Ectodermal cell (in vitro differentiated cells): ENCODE data around the gene LRP2.
A peak's percentile ranks its signal among the peaks of the same experiment; 100 is the strongest.

Experiments used
- H3K27ac ChIP-seq: 2 replicates; pipeline ENCODE4 v1.7.0; 2013; ENCODE audit warnings: mild to moderate bottlenecking, low read depth, low read length; ENCODE audit not compliant: insufficient read depth, poor library complexity, severe bottlenecking
- H3K27me3 ChIP-seq: 2 replicates; pipeline ENCODE4 v1.7.0; 2013; ENCODE audit warnings: mild to moderate bottlenecking, low read length; ENCODE audit not compliant: insufficient read depth, control insufficient read depth, poor library complexity, severe bottlenecking
- H3K36me3 ChIP-seq: one replicate; pipeline ENCODE4 v1.7.0; 2013; ENCODE audit warnings: low read length; ENCODE audit not compliant: control insufficient read depth, insufficient read depth
- H3K4me1 ChIP-seq: one replicate; pipeline ENCODE4 v1.7.0; 2013; ENCODE audit warnings: low read length; ENCODE audit not compliant: control insufficient read depth, insufficient read depth
- H3K4me3 ChIP-seq: 2 replicates; pipeline ENCODE4 v1.7.0; 2013; ENCODE audit warnings: low read depth, low read length, control low read depth; ENCODE audit not compliant: insufficient read depth
- H3K9me3 ChIP-seq: 2 replicates; pipeline ENCODE4 v1.7.0; 2013; ENCODE audit warnings: mild to moderate bottlenecking, low read length, moderate library complexity; ENCODE audit not compliant: control insufficient read depth
- WGBS, 2 experiments: methylation state at CpG; one replicate each; pipeline ENCODE4 v1.1.7; 2013; ENCODE audit warnings: missing lambda C conversion rate in 2 of 2; 5-methylcytosine and 5-hydroxymethylcytosine counted together

LRP2 gene

GRCh38 chr2:169372561-169372960 lies 10.2 kb upstream of the LRP2 start:
- no peaks in the 10 kb centered on the region for H3K9me3 ChIP-seq
- no peak overlapping the region for H3K27ac ChIP-seq
- H3K36me3 ChIP-seq: no peaks in the 10 kb centered on the region
- no peak overlapping the region for H3K4me3 ChIP-seq
- H3K4me1 ChIP-seq: no peaks in the 10 kb centered on the region
- no peaks in the 10 kb centered on the region for H3K27me3 ChIP-seq
- 95 to 98% methylated on average over 3 of the region's 4 CpGs for WGBS, 2 experiments

GRCh38 chr2:169366066-169366465 lies 3.7 kb upstream of the LRP2 start:
- Histone ChIP-seq H3K4me1 (peaks cover 28% of the 10 kb centered on the region), H3K27me3 (peaks cover 13% of the 10 kb centered on the region), H3K4me3 (no peak overlapping the region), H3K27ac (no peak overlapping the region), H3K36me3 (no peaks in the 10 kb centered on the region), H3K9me3 (no peaks in the 10 kb centered on the region)

- H3K4me1 ChIP-seq: peaks cover 28% of the 10 kb centered on the region
- no peaks in the 10 kb centered on the region for H3K9me3 ChIP-seq
- peak overlapping the region; percentile 96 for H3K27ac ChIP-seq
- H3K27me3 ChIP-seq: peaks cover 13% of the 10 kb centered on the region
- no peak overlapping the region for H3K4me3 ChIP-seq
- no peaks in the 10 kb centered on the region for H3K36me3 ChIP-seq
- 15 to 16% methylated on average over 4 of the region's 4 CpGs for WGBS, 2 experiments
Measured at GRCh38 chr2:169365029-169365480, 2.7 kb upstream of the LRP2 start.

GRCh38 chr2:169363560-169364150 lies 1.3 kb upstream of the LRP2 start:
- H3K27ac ChIP-seq: peak overlapping the region; percentile 96
- H3K27me3 ChIP-seq: peaks cover 13% of the 10 kb centered on the region
- no peaks in the 10 kb centered on the region for H3K9me3 ChIP-seq
- H3K4me1 ChIP-seq: peaks cover 28% of the 10 kb centered on the region
- H3K36me3 ChIP-seq: no peaks in the 10 kb centered on the region
- WGBS, 2 experiments: 2% methylated on average over 26 of the region's 26 CpGs
- H3K4me3 ChIP-seq: peak overlapping the region; percentile 72

- H3K4me3 ChIP-seq: peak overlapping the region; percentile 72
- no peaks in the 10 kb centered on the region for H3K9me3 ChIP-seq
- 6% methylated on average over 24 of the region's 24 CpGs for WGBS, 2 experiments
- no peaks in the 10 kb centered on the region for H3K36me3 ChIP-seq
- H3K27me3 ChIP-seq: peaks cover 13% of the 10 kb centered on the region
- peaks cover 31% of the 10 kb centered on the region for H3K4me1 ChIP-seq
- H3K27ac ChIP-seq: peak overlapping the region; percentile 96
Measured at GRCh38 chr2:169362894-169363559, 693 bp upstream of the LRP2 start.

GRCh38 chr2:169361706-169362117 lies 622 bp downstream of the LRP2 start:
- Histone ChIP-seq H3K9me3 (no peaks in the 10 kb centered on the region), H3K27ac (peak overlapping the region; percentile 71), H3K4me1 (peaks cover 31% of the 10 kb centered on the region), H3K36me3 (no peaks in the 10 kb centered on the region), H3K4me3 (peak overlapping the region; percentile 72), H3K27me3 (peaks cover 13% of the 10 kb centered on the region)
- 0% methylated on average over 32 of the region's 32 CpGs for WGBS, 2 experiments

GRCh38 chr2:169360984-169361705 lies 1.2 kb downstream of the LRP2 start:
- WGBS, 2 experiments: 1% methylated on average over 20 of the region's 20 CpGs
- Histone ChIP-seq H3K9me3 (no peaks in the 10 kb centered on the region), H3K4me1 (peaks cover 32% of the 10 kb centered on the region), H3K27me3 (peaks cover 13% of the 10 kb centered on the region), H3K4me3 (peak overlapping the region; percentile 72), H3K36me3 (no peaks in the 10 kb centered on the region), H3K27ac (peak overlapping the region; percentile 71)

GRCh38 chr2:169358016-169358415 lies 4.3 kb downstream of the LRP2 start:
- H3K36me3 ChIP-seq: no peaks in the 10 kb centered on the region
- peaks cover 19% of the 10 kb centered on the region for H3K4me1 ChIP-seq
- H3K27me3 ChIP-seq: peaks cover 8% of the 10 kb centered on the region
- no peak overlapping the region for H3K4me3 ChIP-seq
- H3K27ac ChIP-seq: no peak overlapping the region
- H3K9me3 ChIP-seq: no peaks in the 10 kb centered on the region
- WGBS, 2 experiments: 88 to 100% methylated on average over 2 of the region's 2 CpGs

GRCh38 chr2:169354244-169354643 lies 8.1 kb downstream of the LRP2 start:
- 94% methylated on average over 2 of the region's 2 CpGs for WGBS, 2 experiments
- Histone ChIP-seq H3K27ac (no peak overlapping the region), H3K36me3 (no peaks in the 10 kb centered on the region), H3K4me1 (peaks cover 19% of the 10 kb centered on the region), H3K9me3 (no peaks in the 10 kb centered on the region), H3K27me3 (no peaks in the 10 kb centered on the region), H3K4me3 (no peak overlapping the region)

GRCh38 chr2:169351725-169352124 lies 10.6 kb downstream of the LRP2 start:
- Histone ChIP-seq H3K36me3 (no peaks in the 10 kb centered on the region), H3K9me3 (no peaks in the 10 kb centered on the region), H3K27me3 (no peaks in the 10 kb centered on the region), H3K4me1 (peaks cover 20% of the 10 kb centered on the region), H3K27ac (no peak overlapping the region), H3K4me3 (no peak overlapping the region)
- WGBS, 2 experiments: 96% methylated on average over 4 of the region's 4 CpGs
